Endothelial cell of umbilical vein (primary cell): ENCODE results near the gene TBX1. TPM values are rescaled to one million over a fixed set of nuclear protein-coding genes. Genes with fewer than 3 reads are reported as not detected.

Source experiments
- BruUV-seq: library from RNA; stranded (reverse); fragments of 400-500 nt; replicated peaks from 2 replicates; lab custom pipeline; 2021; lab: Mats Ljungman, UMichigan
- CTCF ChIA-PET: fragments of 300-600, 350-600 bp; sonication (Branson Sonifier 250); formaldehyde crosslinking; loops from one replicate; lab custom pipeline; 2021; ENCODE audit warnings: antibody characterized with exemption, inconsistent platforms; lab: Charles Lee
- POLR2A ChIA-PET: fragments of 300-600, 350-600 bp; sonication (Branson Sonifier 250); formaldehyde crosslinking; loops from one replicate; lab custom pipeline; 2021; ENCODE audit warnings: antibody characterized with exemption, inconsistent platforms; lab: Charles Lee
- DNase-seq: peaks from one replicate; pipeline ENCODE4 v3.0.0-alpha.2; 2011; ENCODE audit warnings: low read depth, low spot score
- FAIRE-seq: peaks from 2 replicates; lab custom pipeline; 2011; peaks lifted over from hg19 to GRCh38; lab: Jason Lieb, UNC
- H2AFZ ChIP-seq: 2 replicates; pipeline ENCODE4 v1.6.0; 2012; ENCODE audit warnings: low read depth, low read length, control low read depth, inconsistent platforms
- H3K27ac ChIP-seq: 2 replicates; pipeline ENCODE4 v1.5.1; 2011; ENCODE audit warnings: low read depth, mild to moderate bottlenecking, control low read depth, low read length, moderate library complexity; ENCODE audit not compliant: insufficient read depth
- H3K27me3 ChIP-seq, 2 experiments: 2 replicates each; pipeline versions ENCODE4 v1.6.0 to v1.6.1; 2011; ENCODE audit warnings: low read length in 2 of 2, mixed read lengths in 1 of 2; ENCODE audit not compliant: control insufficient read depth in 2 of 2, insufficient read depth in 2 of 2
- H3K36me3 ChIP-seq, 2 experiments: 2 replicates in 1 of 2; 3 replicates in 1 of 2; pipeline ENCODE4 v1.5.1; 2011; ENCODE audit warnings: low read length in 2 of 2, mild to moderate bottlenecking in 1 of 2, moderate library complexity in 1 of 2; ENCODE audit not compliant: control insufficient read depth in 2 of 2, insufficient read depth in 2 of 2; ENCODE audit errors: extremely low read depth in 1 of 2
- H3K4me1 ChIP-seq: 3 replicates; pipeline ENCODE4 v1.5.1; 2011; ENCODE audit warnings: mild to moderate bottlenecking, low read length; ENCODE audit not compliant: control insufficient read depth, insufficient read depth; ENCODE audit errors: extremely low read depth
- H3K4me2 ChIP-seq: 2 replicates; pipeline ENCODE4 v1.6.1; 2011; ENCODE audit warnings: low read length, control low read depth, mixed read lengths; ENCODE audit not compliant: insufficient read depth
- H3K4me3 ChIP-seq, 3 experiments: fragments of 200-600 bp in 1 of 3; sonication (generic), shearing (Covaris generic) in 1 of 3; replicated peaks in 1 of 3; 2 replicates each; pipeline ENCODE4 v1.5.1; 2011 to 2016; ENCODE audit warnings: control low read depth in 3 of 3, low read length in 3 of 3, mild to moderate bottlenecking in 2 of 3, inconsistent platforms in 1 of 3, low read depth in 1 of 3, moderate library complexity in 1 of 3; ENCODE audit not compliant: insufficient read depth in 1 of 3
- H3K79me2 ChIP-seq: 2 replicates; pipeline ENCODE4 v1.6.0; 2012; ENCODE audit warnings: low read length, inconsistent platforms; ENCODE audit not compliant: control insufficient read depth, insufficient read depth
- H3K9ac ChIP-seq: replicated peaks from 2 replicates; pipeline ENCODE3; 2011; ENCODE audit warnings: low read length, control low read depth; ENCODE audit not compliant: insufficient read depth; ENCODE audit errors: extremely low read depth
- H3K9me1 ChIP-seq: replicated peaks from 3 replicates; pipeline ENCODE4 v1.6.0; 2011; ENCODE audit warnings: mild to moderate bottlenecking, low read length; ENCODE audit not compliant: control insufficient read depth, insufficient read depth; ENCODE audit errors: extremely low read depth
- H3K9me3 ChIP-seq: replicated peaks from 2 replicates; pipeline ENCODE4 v1.5.1; 2012; ENCODE audit warnings: low read length, inconsistent platforms; ENCODE audit not compliant: control insufficient read depth, insufficient read depth
- H4K20me1 ChIP-seq: replicated peaks from 2 replicates; pipeline ENCODE3; 2011; ENCODE audit warnings: mild to moderate bottlenecking, low read length; ENCODE audit not compliant: control insufficient read depth, insufficient read depth; ENCODE audit errors: extremely low read depth
- EZH2 ChIP-seq: IDR thresholded peaks from 2 replicates; pipeline ENCODE4 v1.6.1; 2012; ENCODE audit warnings: borderline replicate concordance, low read depth, mild to moderate bottlenecking, moderate library complexity, low read length, inconsistent platforms; ENCODE audit not compliant: severe bottlenecking
- FOS ChIP-seq: IDR thresholded peaks from 2 replicates; pipeline ENCODE4 v1.6.1; 2011; ENCODE audit warnings: mild to moderate bottlenecking, low read length, moderate library complexity, borderline replicate concordance; ENCODE audit not compliant: insufficient read depth
- GATA2 ChIP-seq: IDR thresholded peaks from 2 replicates; pipeline ENCODE4 v1.7.0; 2011; ENCODE audit warnings: low read depth, mild to moderate bottlenecking, moderate library complexity, mixed read lengths, low read length; ENCODE audit not compliant: insufficient read length, insufficient read depth
- JUN ChIP-seq: IDR thresholded peaks from 2 replicates; pipeline ENCODE4 v1.6.1; 2011; ENCODE audit warnings: borderline replicate concordance, low read depth; ENCODE audit not compliant: insufficient read length, insufficient read depth
- MAX ChIP-seq: IDR thresholded peaks from 2 replicates; pipeline ENCODE4 v1.6.1; 2011; ENCODE audit not compliant: insufficient read depth, insufficient read length
- MYC ChIP-seq: IDR thresholded peaks from one replicate; pipeline ENCODE4 v1.6.1; 2011; ENCODE audit warnings: mild to moderate bottlenecking, low read depth, low read length
- POLR2A ChIP-seq: IDR thresholded peaks from 2 replicates; pipeline ENCODE4 v1.6.1; 2012; ENCODE audit warnings: low read depth, mild to moderate bottlenecking, control low read depth, low read length
- POLR2AphosphoS5 ChIP-seq: IDR thresholded peaks from 2 replicates; pipeline ENCODE4 v1.6.1; 2012; ENCODE audit warnings: low read depth, mild to moderate bottlenecking, control low read depth, low read length, moderate library complexity; ENCODE audit not compliant: insufficient read depth
- dilution Hi-C: fragments of 300-500 bp; cut with MboI; formaldehyde crosslinking; loops from one replicate; pipeline ENCODE4 v1.15.0; 2019; ENCODE audit warnings: low sequenced_read_pairs; ENCODE audit not compliant: extremely low pct_ligation_motif_present
- intact Hi-C: fragments of 100-400 bp; cut with micrococcal nuclease; formaldehyde crosslinking; loops from one replicate; pipeline ENCODE4 v1.10.0; 2022
- polyA plus RNA-seq, 4 experiments: library from polyadenylated mRNA; depleted of rRNA in 3 of 4; stranded (reverse) in 3 of 4; unstranded in 1 of 4; fragments of >200 nt; gene quantifications; 2 replicates each; pipeline versions ENCODE4 v1.2.1 to v1.2.3, GENCODE V29; 2011 to 2012; ENCODE audit warnings: missing spikeins in 1 of 4
- total RNA-seq: library from RNA; stranded (reverse); gene quantifications from 2 replicates; pipeline ENCODE4 v1.2.3, GENCODE V29; 2021
- TF ChIP-seq, protein P1 (sequence below), 2 donors: IDR thresholded peaks; 1 replicate in 1 of 2; 2 replicates in 1 of 2; pipeline ENCODE4 v1.5.1; 2011; ENCODE audit warnings: low read length in 2 of 2, mild to moderate bottlenecking in 2 of 2, moderate library complexity in 2 of 2, control low read depth in 1 of 2, inconsistent platforms in 1 of 2, low read depth in 1 of 2; ENCODE audit not compliant: insufficient read depth in 1 of 2; ENCODE audit errors: extremely low read depth in 1 of 2

Gene TBX1
- total and polyA plus RNA-seq, 2 donors (not counting 3 experiments of a cell fraction or from before 2014, with no cell fraction given): 11.0 to 30.2 TPM

DNA sequence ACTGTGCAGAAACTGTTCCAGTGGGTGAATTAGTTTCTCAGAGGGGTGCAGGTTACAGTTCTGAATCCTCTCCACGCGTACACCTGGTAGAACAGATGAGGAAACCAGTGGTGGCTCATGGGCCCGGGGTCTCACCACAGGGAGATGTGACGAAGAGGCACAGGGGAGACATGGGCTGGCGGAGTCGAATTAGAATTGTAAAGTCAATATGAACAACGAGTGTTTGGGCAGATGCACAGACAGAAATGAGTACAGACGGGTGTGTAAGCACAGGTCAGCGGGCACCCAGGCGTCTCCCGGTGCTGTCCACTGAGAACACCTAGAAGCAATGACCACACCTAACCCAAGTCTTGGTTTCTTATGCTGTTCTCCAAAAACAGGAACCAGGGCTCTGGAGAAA is 52.3 kb downstream of the TBX1 start:
- no peak for FAIRE-seq
- Histone ChIP-seq H3K4me2 (no peak overlapping the region), H3K9me1 (no peaks in the 10 kb centered on the region), H2AFZ (no peak overlapping the region), H3K9me3 (no peaks in the 10 kb centered on the region), H3K27ac (no peak overlapping the region), H3K27me3 (no peaks in the 10 kb centered on the region), H3K4me3 (no peak overlapping the region), H3K4me1 (no peaks in the 10 kb centered on the region), H4K20me1 (no peaks in the 10 kb centered on the region), H3K36me3 (no peaks in the 10 kb centered on the region), H3K9ac (no peak overlapping the region), H3K79me2 (no peaks in the 10 kb centered on the region)
- intact Hi-C loops: no loop called here
- dilution Hi-C loops: no loop called here
- DNase-seq: no peak
- POLR2A ChIA-PET: no interaction called here
- CTCF ChIA-PET: no interaction called here
- BruUV-seq: no TSS peak
- TF ChIP-seq JUN: no peak
- no peak for TF ChIP-seq FOS

DNA sequence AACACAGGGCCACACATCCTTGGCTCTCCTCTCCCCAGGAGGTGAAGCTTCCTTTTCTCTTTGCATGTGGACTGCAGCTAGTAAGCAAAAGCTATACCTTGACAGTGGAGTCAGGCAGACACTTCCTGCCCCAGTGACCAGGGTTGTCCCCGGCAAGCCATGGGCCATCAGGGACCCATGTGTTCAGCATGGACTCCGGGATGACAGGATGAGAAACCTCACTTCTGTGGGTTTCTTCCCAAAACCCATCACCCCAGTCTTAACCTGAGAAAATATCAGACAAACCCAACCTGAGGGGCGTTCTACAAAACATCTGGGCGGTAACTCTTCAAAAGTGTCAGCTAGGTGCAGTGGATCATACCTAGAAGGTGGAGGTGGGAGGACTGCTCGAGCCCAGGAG is 53.9 kb downstream of the TBX1 start:
- DNase-seq (no peak), FAIRE-seq (no peak)
- ChIA-PET POLR2A (no interaction called here), CTCF (interaction anchor here (0.9 to 1.4 kb wide), 4 partner anchors 8 to 96 kb away, joined by 3 to 4 read pairs (median 4); no protein-coding TSS in a partner anchor)
- Histone ChIP-seq H3K27me3 (no peaks in the 10 kb centered on the region), H3K36me3 (no peaks in the 10 kb centered on the region), H3K27ac (no peak overlapping the region), H3K4me1 (no peaks in the 10 kb centered on the region), H4K20me1 (no peaks in the 10 kb centered on the region), H3K9me3 (no peaks in the 10 kb centered on the region), H3K4me3 (no peak overlapping the region), H3K9me1 (no peaks in the 10 kb centered on the region), H2AFZ (no peak overlapping the region), H3K79me2 (no peaks in the 10 kb centered on the region), H3K4me2 (no peak overlapping the region), H3K9ac (no peak overlapping the region)
- BruUV-seq: no TSS peak
- intact Hi-C loops: no loop called here
- dilution Hi-C loops: no loop called here
- TF ChIP-seq POLR2A (no peak), EZH2 (no peak), GATA2 (no peak), POLR2AphosphoS5 (no peak), JUN (no peak), MYC (no peak), FOS (no peak), MAX (no peak)
- TF ChIP-seq, protein P1, sequence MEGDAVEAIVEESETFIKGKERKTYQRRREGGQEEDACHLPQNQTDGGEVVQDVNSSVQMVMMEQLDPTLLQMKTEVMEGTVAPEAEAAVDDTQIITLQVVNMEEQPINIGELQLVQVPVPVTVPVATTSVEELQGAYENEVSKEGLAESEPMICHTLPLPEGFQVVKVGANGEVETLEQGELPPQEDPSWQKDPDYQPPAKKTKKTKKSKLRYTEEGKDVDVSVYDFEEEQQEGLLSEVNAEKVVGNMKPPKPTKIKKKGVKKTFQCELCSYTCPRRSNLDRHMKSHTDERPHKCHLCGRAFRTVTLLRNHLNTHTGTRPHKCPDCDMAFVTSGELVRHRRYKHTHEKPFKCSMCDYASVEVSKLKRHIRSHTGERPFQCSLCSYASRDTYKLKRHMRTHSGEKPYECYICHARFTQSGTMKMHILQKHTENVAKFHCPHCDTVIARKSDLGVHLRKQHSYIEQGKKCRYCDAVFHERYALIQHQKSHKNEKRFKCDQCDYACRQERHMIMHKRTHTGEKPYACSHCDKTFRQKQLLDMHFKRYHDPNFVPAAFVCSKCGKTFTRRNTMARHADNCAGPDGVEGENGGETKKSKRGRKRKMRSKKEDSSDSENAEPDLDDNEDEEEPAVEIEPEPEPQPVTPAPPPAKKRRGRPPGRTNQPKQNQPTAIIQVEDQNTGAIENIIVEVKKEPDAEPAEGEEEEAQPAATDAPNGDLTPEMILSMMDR (IDR thresholded peaks at IDR 0.05; ENCODE audit: extremely low read depth in 1 of 2, insufficient read depth in 1 of 2, low read depth in 1 of 2, low read length in 2 of 2): no peak
